K562 (cell line): ENCODE measurements around the gene MBNL1. TPM values are rescaled to one million over a fixed set of nuclear protein-coding genes. Genes with fewer than 3 reads are reported as not detected.

Source experiments
- ARID4B ChIP-seq: sonication (generic); formaldehyde crosslinking; IDR thresholded peaks from 2 replicates; pipeline ENCODE4 v1.8.0; 2022; ENCODE audit warnings: mild to moderate bottlenecking, missing genetic modification reagents
- BHLHE40 ChIP-seq: IDR thresholded peaks from 2 replicates; pipeline ENCODE4 v1.6.1; 2011; ENCODE audit warnings: low read length, improper control_type of control experiment
- CHD2 ChIP-seq: IDR thresholded peaks from 2 replicates; pipeline ENCODE4 v1.6.1; 2011; ENCODE audit warnings: low read depth, low read length
- DLX4 ChIP-seq: fragments of 250-450 bp; sonication (Bioruptor Pico); IDR thresholded peaks from 2 replicates; pipeline ENCODE4 v1.6.1; 2021; ENCODE audit warnings: mild to moderate bottlenecking
- FIP1L1 ChIP-seq: fragments of 200-400 bp; formaldehyde crosslinking; IDR thresholded peaks from 2 replicates; pipeline ENCODE4 v1.6.1; 2018; ENCODE audit warnings: mild to moderate bottlenecking, low read depth, low read length; ENCODE audit not compliant: poor library complexity, severe bottlenecking
- FOXK2 ChIP-seq, 2 experiments: fragments of 450-650 bp; IDR thresholded peaks in 1 of 2; conservative IDR thresholded peaks in 1 of 2; 2 replicates each; pipeline ENCODE4 v1.6.1; 2016; ENCODE audit warnings: low read depth in 2 of 2, mild to moderate bottlenecking in 1 of 2
- GTF2F1 ChIP-seq: IDR thresholded peaks from 2 replicates; pipeline ENCODE4 v1.6.1; 2011; ENCODE audit warnings: low read depth, low read length, improper control_type of control experiment
- KLF16 ChIP-seq: IDR thresholded peaks from 2 replicates; pipeline ENCODE4 v1.6.1; 2016; ENCODE audit warnings: antibody characterized with exemption
- MCM5 ChIP-seq: fragments of 450-650 bp; IDR thresholded peaks from 2 replicates; pipeline ENCODE4 v1.6.1; 2016; ENCODE audit warnings: low read depth
- SMARCC2 ChIP-seq: fragments of 450-650 bp; IDR thresholded peaks from 2 replicates; pipeline ENCODE4 v1.6.1; 2017; ENCODE audit warnings: antibody characterized with exemption, moderate library complexity, mild to moderate bottlenecking, low read depth
- ZHX1 ChIP-seq: fragments of 150-350 bp; conservative IDR thresholded peaks from 2 replicates; pipeline ENCODE4 v1.6.1; 2014; ENCODE audit warnings: low read length
- ZNF212 ChIP-seq: fragments of 450-650 bp; formaldehyde crosslinking; IDR thresholded peaks from 2 replicates; pipeline ENCODE4 v1.4.0; 2020; ENCODE audit warnings: mild to moderate bottlenecking
- ZNF609 ChIP-seq: sonication (generic); formaldehyde crosslinking; IDR thresholded peaks from 2 replicates; pipeline ENCODE4 v1.8.1; 2023; ENCODE audit warnings: missing genetic modification reagents, mild to moderate bottlenecking, borderline replicate concordance
- polyA plus RNA-seq, 8 experiments: library from polyadenylated mRNA; depleted of rRNA in 4 of 8; stranded (reverse) in 5 of 8; unstranded in 3 of 8; fragments of >200 nt; fragmentation: Nextera tagmentation in 2 of 8; fragmentation: Illumina TruSeq in 1 of 8; extraction: Ambion mirVana in 2 of 8; extraction: Trizol in 1 of 8; gene quantifications; 2 replicates each; pipeline versions ENCODE4 v1.2.1 to v1.2.3, GENCODE V29; 2011 to 2014; ENCODE audit warnings: inconsistent platforms in 1 of 8, missing spikeins in 1 of 8
- total RNA-seq, 7 experiments: library from RNA; depleted of rRNA in 6 of 7; stranded (reverse); fragments of >200 nt in 6 of 7; fragmentation: Illumina TruSeq in 2 of 7; extraction: Trizol in 2 of 7; gene quantifications; 2 replicates each; pipeline versions ENCODE4 v1.2.1 to v1.2.3, GENCODE V29; 2011 to 2021; ENCODE audit warnings: low replicate concordance in 1 of 7

MBNL1 gene
- total and polyA plus RNA-seq, 9 of the 15 experiments (the other 6 are each of a cell fraction or from before 2014, with no cell fraction given): 70.3 to 243 (median 220) TPM

GRCh38 chr3:152319831-152320617 is 51.3 kb downstream of the MBNL1 start (continued):
- TF ChIP-seq ARID4B (CRISPR knock-in tag): no peak
- TF ChIP-seq KLF16: peak; percentile 88
- peak; percentile 93 for TF ChIP-seq SMARCC2
- TF ChIP-seq DLX4 (CRISPR knock-in tag): no peak
- 0 out of 2 replicates have a peak, but pooled peaks have one; percentile 25 for TF ChIP-seq CHD2
- TF ChIP-seq ZNF212: no peak
- no peak for TF ChIP-seq MCM5
- no peak for TF ChIP-seq ZNF609 (CRISPR knock-in tag)
- TF ChIP-seq FOXK2 (conservative IDR thresholded peaks at IDR 0.05 in 1 of 2, IDR thresholded peaks at IDR 0.05 in 1 of 2; ENCODE audit: low read depth in 2 of 2): peak; percentile 85 to 92
- no peak for TF ChIP-seq ZHX1
- no peak for TF ChIP-seq FIP1L1
- peak; percentile 88 for TF ChIP-seq BHLHE40
- TF ChIP-seq GTF2F1: no peak
